ELR (cell line): ENCODE data around the gene NT5C1B.

Experiments
- DNase-seq: peaks from one replicate; pipeline ENCODE4 v3.0.0-alpha.2; 2015; ENCODE audit warnings: low read depth

NT5C1B gene

DNA sequence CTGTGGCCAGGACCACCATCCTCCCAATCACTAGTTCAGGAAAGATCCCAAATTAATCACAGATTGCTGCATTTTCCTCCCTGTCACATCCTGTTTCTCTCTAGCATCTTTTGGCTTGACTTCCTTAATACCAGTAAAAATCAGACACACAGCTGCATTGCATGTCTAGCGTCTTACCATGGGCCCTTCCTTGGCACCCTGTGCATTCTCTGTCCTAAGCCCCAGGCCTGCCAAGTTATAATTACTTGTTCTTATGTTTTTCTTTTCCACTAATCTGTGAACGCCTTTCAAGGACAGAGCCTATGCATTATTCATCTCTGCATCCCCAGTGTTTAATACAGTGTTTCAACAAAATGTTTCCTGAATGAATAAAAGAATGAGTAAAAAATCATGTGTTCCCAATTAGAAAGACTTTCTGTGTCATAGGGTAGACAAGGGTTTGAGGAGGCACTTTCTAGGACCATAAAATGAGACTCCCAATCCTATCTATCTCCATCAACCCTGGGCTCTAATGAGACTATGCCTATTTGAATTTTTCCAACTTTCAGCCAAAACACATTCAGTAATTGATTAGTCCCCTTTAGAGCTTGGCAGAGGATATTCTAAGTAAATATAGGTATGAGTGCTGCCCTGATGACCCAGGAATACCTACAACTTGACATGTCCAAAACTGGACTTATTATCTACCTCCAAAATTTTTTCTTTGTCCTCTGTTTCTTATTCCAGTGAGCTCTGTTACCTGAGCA lies 10.3 kb upstream of the NT5C1B start:
- no peak for DNase-seq

DNA sequence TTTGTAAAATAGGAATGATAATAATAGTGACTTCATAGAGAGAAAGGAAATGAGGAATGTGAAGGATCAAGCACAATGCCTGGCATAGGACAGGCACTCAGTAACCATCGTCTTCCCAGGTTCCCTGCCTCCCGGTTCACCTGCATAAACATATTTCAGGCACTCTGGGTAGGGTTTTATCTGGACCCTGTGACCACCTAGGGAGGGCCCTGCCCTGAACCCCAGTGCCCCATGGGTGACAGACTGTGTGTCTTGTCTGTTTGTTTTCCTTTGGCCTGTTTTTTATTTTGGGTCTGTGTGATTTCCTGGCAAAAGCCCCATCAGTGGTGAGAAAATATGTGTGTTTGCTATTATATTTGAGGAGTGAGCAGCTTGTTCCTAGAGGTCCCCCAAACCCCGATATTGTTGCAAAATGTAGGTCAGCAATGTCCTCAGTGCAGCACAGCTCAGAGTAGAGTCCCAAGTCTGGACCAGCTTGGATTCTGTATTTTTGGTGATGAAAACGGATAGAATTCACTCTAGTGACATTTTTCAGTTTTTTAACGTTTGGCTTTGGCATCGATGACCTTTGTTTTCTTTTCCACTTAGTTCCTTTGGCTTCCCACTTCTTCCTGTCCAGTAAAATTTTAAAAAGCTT lies 9.6 kb upstream of the NT5C1B start:
- DNase-seq = no peak

DNA sequence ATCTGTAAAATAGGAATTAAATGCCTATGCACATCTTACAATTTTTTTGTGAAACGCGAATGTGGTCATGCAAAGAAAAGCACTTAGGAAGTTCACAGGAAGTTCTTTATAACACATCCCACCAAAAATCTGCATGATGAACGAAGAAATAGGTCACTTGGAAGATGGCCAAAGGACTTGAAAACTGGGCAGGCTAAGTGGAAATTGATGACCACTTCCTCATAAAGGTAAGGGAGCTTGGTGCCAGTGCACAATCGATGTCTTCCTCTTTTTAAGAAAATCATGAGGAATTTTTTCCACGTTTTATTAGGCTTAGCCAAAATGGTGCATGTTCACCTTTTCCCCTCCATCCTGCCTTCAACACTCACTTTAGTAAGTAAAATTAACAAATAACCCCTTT lies 8.2 kb upstream of the NT5C1B start:
- no peak for DNase-seq

DNA sequence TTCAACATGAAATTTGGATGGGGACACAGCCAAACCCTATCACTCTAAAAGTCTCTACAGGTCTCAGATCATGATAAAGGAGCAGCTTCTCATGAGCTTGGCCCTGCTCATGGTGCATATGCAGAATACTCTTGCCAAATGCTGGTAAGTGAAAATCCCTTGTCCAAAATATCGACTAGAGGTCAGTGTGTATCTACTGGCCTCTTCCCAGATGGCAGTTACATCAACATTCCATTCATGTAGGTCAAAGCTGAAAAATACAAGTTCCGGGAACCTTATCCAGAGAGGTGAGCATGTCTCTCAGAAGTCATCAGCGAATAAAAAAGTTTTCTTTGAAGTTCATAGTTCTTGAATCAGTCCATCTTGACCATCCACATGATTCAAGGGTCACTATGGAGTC lies 7.6 kb upstream of the NT5C1B start:
- DNase-seq = no peak

DNA sequence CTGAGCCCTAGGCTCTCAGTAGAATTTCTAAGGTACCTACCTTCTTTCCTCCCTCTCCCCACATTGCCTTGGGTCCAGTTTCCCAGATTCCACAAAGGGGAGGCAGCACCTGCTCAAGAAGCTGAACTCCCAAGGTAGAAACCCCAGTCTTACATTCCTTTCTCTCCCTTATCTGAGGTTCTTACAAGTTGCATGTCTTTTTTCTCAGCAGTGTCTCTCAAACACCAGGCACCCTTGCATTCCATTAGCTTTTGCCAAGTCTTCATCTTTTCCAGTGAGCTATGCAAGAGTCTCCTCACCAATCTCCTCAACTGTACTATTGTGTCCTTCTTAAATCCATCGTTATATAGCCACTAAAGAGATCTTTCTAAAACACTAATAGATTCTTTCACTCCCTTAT lies 4.1 kb upstream of the NT5C1B start:
- no peak for DNase-seq

DNA sequence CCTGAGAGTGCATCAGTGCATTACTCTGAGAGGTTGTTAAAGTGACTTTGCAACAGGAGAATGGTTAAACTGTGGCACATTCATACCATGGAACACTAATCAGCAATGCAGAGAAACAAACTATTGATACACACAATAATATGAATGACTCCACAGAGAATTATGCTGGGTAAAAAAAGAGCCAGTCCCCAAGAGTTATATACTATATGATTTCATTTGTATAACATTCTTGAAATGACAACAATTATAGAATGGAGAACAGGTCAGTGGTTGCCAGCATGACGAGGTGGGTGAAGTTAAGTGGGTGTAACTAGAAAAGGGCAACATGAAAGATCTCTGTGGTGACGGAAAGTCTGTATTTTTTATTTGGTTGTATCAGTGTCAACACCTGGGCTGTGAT lies 3.0 kb upstream of the NT5C1B start:
- DNase-seq = no peak

DNA sequence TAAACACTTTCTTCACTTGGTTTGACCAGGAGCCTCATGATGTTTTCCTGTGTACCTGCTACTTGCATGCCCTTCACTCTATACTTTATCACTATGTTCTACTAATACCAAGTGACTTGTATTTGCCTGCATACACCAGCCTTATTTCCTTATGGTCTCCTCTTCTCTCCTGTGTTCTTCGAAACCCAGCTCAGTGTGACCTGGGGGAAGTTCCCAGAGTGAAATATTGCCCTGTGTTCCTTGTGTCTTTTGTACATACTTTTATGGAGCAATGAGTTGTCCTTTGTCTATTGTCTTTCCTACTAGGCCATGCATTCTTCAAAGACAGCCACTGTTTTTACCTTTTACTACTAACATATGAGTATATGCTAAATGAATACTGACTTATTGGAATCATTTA lies 567 bp downstream of the NT5C1B start:
- DNase-seq = no peak

DNA sequence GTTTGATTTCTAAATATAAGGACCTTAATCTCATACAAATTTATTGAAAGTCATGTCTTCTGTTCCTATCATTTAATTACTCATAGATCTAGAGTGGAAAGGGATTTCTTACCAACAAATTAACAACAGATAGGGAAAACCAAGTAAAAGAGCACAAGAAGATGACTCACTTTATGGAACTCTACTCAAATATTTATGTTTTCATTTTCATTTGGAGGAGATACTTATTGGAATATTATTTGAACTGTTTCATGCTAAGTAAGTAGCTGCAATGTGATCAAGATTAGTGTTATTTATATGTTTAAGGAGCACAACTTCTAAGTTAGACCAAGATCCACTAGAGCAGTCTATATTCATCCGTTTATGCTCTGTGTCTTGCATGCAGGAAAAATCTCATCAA lies 1.3 kb downstream of the NT5C1B start:
- DNase-seq = peak; percentile 5

DNA sequence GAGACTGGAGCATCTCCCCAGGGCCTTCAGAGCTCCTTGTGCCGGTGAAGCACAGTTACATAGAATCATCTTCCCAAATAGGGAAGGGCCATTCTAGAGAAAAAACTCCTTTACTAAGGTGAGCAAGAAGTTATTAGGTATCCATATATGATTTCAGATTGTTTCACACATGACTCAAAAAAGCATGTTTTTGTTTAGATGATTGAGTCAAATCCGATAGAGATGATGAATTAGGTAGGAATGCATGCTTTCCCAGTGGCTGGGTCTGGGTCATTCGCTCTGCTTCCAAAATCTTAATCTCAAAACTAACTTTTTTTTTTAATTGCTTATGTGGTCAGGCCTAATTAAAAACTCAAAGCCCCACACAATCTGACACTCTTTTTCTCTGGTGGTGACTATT lies 3.8 kb downstream of the NT5C1B start:
- DNase-seq = peak; percentile 75

DNA sequence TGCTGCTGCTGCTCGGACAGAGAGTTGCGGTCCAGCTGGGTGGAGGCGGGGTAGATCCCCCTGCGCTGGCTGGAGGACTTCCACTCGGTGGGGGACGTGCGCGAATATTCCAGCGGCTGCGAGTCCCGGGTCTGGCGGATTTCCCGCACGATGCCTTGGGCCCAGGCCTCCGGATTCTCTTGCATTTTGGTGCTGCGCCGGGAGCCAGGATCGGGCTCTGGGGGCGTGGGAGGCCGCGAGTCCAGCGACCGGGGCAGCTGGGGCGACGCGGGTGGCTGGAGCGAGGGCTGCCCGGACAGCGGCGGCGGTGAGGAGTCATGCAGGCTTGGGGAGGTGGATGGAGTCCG lies 4.8 kb downstream of the NT5C1B start:
- DNase-seq = no peak

DNA sequence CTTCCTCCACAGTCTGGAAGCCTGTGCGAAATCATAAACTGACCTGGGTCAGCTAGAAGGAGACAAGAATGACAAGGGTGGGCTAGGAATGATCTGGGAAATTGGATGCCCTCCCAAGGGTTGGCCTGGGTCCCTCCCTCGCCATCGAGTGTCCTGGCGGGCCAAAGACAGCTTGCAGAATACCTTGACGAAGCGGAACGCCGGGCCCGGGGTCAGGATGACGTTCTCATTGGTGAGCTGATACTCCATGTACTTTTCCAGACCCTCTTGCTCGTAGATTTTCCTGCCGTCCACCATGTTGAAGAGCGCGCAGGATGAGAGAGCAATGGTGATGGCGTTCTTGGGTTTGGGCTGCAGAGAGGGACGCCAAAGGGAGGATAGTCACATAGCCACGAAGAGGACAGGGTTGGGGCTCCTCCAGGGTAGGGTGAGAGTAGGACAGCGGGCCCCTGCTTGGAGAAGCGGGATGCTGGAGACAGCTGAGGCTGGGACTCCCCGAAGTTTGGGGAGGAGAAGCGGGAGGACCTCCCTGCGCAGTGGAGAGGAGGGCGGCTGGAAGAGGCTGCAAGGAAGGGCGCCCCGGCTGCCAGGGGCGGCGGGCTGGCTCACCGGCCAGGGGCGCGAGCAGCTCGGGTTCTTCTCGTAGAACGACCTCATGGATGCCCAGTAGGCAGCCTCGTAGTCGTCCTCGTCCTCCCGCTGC lies 5.3 kb downstream of the NT5C1B start:
- DNase-seq = no peak

DNA sequence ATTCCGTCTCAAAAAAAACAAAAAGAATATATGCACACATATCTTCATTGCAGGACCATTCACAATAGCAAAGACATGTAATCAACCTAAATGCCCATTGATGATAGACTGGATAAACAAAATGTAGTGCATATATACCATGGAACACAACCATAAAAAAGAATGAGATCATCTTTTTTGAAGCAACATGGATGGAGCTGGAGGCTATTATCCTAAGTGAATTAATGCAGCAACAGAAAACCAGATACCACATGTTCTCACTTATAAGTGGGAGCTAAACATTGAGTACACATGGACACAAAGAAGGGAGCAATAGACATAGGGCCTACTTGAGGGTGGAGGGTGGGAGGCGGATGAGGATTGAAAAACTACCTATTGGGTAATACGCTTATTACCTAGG lies 8.8 kb downstream of the NT5C1B start:
- no peak for DNase-seq

DNA sequence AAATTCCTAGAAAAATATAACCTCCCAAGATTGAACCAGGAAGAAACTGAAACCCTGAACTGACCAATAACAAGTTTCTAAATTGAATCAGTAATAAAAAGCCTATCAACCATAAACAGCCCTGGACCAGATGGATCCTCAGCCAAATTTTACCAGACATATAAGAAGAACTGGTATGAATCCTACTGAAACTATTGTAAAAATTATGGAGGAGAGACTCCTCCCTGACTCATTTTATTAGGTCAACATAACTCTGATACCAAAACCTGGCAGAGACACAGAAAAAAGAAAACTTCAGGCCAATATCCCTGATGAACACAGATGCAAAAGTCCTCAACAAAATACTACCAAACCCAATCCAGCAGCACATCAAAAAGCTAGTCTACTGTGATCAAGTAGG lies 11.3 kb downstream of the NT5C1B start:
- no peak for DNase-seq

DNA sequence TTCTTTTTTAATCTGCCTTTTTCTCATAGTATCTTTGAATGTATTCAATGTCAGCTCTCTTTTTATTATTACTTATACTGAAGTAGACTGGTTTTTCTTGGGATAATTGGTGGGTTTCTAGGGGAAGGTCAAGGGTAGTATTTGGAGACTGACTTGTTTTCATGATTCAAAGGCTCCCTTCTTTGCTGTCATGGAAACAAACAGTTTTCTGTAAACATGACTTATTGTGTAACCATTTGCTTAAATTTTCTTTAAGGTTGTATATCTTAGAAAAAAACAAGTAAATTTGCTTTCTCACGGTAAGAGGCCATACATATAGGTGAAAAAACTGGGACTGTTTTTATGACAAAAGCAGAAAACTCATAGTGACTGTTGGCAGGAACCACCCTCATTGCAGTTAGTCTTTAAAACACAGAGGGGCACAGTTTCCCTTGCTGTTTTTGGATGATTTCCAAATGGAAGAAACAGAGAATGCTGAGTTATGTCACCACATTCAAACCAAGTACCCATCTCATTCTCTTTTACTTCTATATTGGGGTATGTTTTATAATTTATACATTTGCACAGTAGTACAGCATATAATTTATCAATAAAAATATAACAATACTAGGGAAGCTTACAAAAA lies 23.1 kb downstream of the NT5C1B start:
- no peak for DNase-seq

DNA sequence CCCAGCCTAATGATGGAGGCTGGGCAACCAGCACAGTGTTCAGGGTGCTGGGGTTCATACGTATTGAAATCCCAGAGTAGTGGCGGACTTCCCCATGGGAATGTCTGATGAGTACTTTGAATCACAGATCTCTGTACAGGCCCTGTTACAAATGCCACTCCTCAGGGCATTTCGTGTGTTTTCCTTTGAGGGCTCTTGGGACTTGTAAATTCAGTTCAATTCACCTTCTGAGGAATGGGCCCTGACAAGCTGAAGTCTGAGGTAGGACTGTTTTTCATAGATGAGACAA lies 28.6 kb downstream of the NT5C1B start:
- DNase-seq = no peak

DNA sequence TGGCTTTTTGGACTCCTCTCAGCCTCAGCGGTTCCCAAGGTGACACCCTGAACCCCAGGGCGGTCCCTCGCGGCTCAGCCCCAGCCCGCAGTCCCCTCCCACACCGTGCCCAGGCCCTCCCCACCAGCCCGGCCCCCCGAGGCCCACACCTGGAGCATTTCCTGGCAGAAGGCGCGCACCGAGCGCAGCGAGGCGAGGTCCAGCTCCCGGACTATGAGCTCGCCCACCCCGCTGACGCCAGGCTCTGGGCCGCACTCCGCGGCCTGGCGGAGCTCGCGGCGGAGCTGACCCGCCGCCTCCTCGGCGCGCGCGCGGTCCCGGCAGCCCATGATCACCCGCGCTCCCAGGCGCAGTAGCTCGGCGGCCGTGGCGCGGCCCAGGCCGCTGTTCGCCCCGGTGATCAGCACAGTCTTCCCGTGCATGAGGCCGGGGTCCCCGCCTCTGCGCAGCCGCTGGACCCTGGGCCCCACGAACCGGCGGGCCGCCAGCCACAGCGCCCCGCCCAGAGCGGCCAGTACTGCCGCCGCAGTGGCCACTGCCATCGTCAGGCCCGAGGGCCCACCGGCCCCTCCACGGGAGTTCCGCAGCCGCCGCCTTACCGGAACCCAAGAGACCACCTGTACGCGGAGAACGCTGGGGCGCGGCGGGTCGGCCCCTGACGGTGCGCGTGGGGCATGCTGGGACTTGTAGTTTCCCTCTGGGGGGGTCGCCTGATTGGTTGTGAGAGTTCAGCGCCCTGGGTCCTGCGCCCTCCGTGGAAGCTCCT lies 29.2 kb downstream of the NT5C1B start, which contains the start of gene RDH14:
Gene RDH14 (minus strand): TSS at position 623 of the 766 bp plus-strand sequence. CDS start 81 bp downstream, at position 542.
- peak; percentile 91 for DNase-seq

DNA sequence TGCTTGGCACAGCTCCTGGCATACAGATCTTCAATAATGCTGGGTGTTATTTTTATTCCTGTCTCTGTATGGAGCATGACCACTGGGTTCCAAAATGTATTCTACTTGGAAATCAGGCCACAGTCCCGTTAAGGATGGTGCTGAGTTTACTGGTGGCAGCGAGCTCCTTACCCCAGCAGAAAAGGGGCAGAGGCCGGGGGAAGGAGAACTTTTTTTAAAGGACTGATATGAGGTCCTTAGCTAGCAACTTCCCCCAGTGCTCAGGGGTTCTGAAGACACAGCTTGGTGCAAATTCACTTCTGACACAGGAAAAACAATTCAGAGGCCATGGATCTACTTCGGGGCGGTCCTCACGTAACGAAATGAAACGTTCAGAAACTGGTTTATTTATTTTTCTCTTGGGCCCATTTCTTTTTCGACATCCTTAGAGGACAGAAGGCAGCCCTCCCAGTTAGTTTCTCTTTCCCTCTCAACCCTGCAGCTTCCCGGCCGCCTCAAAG lies 29.8 kb downstream of the NT5C1B start:
- no peak for DNase-seq

DNA sequence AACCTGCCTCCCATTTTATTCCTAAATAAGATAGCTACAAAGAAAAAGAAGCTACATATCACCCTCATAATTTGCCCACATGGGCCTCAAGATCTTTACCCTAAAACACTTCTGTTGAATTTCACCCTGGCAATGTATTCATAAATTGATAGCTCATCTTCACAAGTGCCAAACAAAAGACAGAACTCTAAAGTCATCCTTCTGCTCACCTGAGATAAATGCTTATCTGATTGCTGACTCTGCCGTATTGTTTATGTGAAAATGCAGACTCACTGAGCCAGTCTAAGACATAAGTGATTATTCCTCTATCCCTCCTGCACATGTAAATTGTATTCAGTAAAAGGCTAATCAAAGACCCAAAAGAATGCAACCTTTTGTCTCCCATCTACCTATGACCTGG lies 30.9 kb downstream of the NT5C1B start:
- no peak for DNase-seq

DNA sequence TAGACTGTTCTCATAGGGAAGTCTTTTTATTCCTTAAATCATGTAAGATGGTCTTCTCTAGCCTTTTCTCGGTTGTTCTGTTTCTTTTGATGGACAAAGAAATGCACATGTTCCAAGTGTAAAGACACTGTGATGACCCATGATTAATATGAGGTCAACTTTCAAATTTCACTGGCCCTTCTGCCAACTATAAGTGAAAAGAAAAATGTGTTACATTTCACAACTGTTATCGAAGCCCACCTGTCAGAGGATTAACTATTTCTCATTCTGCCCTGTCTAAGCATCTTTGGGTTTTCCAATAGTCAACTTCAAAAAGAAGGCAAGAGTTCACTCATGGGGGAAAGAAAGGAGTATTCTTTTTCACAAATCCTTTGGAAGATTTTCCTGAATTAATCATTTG lies 32.2 kb downstream of the NT5C1B start:
- no peak for DNase-seq

DNA sequence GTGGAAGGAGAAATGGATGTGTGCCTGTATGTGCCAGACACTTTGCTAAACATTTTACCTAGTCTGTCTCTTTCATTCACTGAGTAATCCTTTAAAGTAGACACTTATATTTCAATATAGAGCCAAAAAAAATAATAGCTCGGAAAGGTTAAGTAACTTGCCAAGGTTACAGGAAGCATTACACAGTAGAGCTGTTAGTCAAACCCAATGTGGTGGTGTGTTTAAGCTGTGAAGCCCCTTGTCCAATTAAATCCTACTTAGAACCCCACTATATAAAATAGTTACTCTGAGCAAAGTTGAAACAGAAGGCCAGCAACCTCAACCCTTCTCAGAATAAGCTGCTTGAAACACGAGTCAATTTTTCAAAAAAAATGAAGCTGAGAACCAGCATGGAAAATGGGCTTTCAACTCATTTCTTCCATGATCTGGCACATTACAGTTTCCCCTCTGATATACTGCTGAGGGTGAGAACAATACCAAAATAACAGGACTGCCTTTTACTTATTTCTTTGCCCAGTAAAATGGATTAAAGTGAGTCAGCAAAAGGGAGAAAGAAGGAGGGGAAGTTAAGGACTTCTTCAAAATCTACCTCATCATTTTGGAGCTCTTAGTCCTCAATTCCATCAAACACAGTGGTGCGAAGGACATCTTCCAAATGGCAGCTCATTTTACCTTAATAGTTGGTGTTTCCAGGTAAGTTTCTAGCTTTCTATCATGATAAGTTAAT lies 36.9 kb downstream of the NT5C1B start:
- no peak for DNase-seq

DNA sequence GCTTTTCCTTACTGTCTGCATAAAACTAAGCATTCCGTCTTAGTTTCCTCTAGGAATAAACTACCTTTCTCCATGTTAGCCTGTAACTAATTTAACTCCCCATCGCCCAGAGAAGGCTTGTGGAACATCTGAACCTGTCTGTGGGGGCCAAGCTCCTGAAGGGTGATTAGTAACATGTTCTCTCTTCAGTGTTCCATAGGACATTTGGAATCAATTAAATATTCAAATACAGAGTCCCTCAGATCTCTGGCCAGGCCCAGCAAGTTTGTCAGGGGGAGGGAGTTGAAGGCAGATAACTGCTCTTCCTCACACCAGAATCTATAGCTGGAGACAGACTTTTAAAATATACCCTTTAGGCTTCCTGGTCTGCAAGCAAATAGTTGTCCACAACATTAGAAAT lies 37.7 kb downstream of the NT5C1B start:
- no peak for DNase-seq

DNA sequence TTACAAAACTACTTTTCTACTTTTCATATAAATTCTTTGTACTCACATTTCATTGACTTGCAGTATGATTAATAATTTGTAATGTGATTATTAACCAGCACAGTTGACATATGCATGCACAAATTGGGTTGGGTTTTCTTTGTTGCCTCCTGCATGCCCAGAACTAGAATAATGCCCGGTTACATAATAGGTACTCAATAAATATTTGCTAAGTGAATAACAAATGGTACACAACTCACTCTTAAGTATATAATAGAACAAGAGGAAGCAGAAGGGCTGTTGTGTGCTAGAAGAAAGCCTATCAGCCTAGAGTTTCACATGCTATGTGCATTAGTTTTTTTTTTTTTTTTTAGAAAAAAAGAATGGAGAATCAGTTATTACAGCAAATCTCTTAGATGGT lies 38.2 kb downstream of the NT5C1B start:
- no peak for DNase-seq
